ENCODE results near the gene PCDHB14.
"Not testable (repeated sequence)": the region's sequence is repeated elsewhere in the genome, so short reads cannot be mapped to it uniquely, and the experiment has no call there.

Gene PCDHB14

DNA sequence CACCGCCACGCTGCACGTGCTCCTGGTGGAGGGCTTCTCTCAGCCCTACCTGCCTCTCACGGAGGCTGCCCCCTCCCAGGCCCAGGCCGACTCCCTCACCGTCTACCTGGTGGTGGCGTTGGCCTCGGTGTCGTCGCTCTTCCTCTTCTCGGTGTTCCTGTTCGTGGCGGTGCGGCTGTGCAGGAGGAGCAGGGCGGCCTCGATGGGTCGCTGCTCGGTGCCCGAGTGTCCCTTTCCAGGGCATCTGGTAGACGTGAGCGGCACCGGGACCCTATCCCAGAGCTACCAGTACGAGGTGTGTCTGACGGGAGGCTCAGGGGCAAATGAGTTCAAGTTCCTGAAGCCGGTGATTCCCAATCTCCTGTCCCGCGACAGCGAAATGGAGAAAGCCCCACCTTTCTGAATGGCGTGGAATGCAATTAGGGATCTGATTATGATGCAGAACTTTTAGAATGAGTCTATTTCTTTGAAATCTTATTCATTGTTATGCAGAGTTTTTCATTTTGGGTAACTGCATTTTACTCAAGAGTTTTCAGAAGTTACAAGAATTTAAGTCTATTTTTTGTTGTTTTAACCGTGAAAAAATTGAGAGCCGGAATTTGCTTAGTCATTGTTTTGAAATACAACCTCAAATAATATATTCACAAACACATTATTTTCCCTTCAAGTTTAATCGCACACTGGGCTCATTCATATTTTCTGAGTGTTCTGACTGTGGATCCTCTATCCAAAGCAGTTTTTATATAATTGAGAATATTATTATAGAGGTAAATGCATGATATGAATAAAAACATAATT, 13.6 kb downstream of the PCDHB14 start:
- CTCF ChIA-PET, result interaction anchor here (0.6 kb wide), 1 partner anchor 245 kb away, joined by 4 read pairs; no protein-coding TSS in a partner anchor

DNA sequence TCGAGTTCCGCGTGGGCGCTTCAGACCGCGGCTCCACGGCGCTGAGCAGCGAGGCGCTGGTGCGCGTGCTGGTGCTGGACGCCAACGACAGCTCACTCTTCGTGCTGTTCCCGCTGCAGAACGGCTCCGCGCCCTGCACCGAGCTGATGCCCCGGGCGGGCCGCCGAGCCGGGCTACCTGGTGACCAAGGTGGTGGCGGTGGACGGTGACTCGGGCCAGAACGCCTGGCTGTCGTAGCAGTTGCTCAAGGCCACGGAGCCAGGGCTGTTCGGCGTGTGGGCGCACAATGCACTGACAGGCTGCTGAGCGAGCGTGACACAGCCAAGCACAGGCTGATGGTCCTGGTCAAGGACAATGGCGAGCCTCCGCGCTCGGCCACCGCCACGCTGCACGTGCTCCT, 18.4 kb downstream of the PCDHB14 start:
- CTCF ChIA-PET, result no interaction called here
- DNase-seq (ENCODE audit: low spot score), result no peak
- POLR2A ChIA-PET (ENCODE audit: low non-redundant PET), result no interaction called here
- no peak overlapping the region for H3K27ac ChIP-seq
- TF ChIP-seq, protein P1, sequence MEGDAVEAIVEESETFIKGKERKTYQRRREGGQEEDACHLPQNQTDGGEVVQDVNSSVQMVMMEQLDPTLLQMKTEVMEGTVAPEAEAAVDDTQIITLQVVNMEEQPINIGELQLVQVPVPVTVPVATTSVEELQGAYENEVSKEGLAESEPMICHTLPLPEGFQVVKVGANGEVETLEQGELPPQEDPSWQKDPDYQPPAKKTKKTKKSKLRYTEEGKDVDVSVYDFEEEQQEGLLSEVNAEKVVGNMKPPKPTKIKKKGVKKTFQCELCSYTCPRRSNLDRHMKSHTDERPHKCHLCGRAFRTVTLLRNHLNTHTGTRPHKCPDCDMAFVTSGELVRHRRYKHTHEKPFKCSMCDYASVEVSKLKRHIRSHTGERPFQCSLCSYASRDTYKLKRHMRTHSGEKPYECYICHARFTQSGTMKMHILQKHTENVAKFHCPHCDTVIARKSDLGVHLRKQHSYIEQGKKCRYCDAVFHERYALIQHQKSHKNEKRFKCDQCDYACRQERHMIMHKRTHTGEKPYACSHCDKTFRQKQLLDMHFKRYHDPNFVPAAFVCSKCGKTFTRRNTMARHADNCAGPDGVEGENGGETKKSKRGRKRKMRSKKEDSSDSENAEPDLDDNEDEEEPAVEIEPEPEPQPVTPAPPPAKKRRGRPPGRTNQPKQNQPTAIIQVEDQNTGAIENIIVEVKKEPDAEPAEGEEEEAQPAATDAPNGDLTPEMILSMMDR (conservative IDR thresholded peaks at IDR 0.05; ENCODE audit: low read depth), result no peak

More for the DNA sequence above, 13.6 kb downstream of the PCDHB14 start:
- H3K27ac ChIP-seq, result no peak overlapping the region
- no peak for DNase-seq (ENCODE audit: low spot score)
- POLR2A ChIA-PET (ENCODE audit: low non-redundant PET), result no interaction called here
- TF ChIP-seq, protein P1 (conservative IDR thresholded peaks at IDR 0.05; ENCODE audit: low read depth), result no peak

DNA sequence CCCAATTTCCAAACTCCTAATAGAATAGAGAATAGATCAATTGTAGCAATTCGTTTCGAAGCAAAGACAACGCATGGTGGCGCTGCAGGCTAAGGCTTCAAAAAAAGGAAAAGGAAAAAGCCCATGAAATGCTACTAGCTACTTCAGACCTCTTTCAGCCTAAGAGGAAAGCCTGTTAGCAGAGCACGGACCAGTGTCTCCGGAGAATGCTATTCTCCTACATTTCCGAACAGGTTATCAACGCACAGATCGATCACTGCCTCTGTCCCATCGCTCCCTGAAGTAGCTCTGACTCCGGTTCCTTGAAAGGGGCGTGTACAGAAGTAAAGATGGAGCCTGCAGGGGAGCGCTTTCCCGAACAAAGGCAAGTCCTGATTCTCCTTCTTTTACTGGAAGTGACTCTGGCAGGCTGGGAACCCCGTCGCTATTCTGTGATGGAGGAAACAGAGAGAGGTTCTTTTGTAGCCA, 22.1 kb downstream of the PCDHB14 start, which contains the start of gene PCDHB15:
PCDHB15 (plus strand) TSS at position 146 of the 468 bp plus-strand sequence; CDS start at position 330, 184 bp downstream.
- H3K27ac ChIP-seq, result no peak within 1 kb of the TSS
- CTCF ChIA-PET, result interaction anchor here (1.0 kb wide), 1 partner anchor 75 kb away, joined by 3 read pairs; the partner anchor contains the start of gene TAF7
- TF ChIP-seq, protein P1 (conservative IDR thresholded peaks at IDR 0.05; ENCODE audit: low read depth), result no peak
- no peak for DNase-seq (ENCODE audit: low spot score)
- POLR2A ChIA-PET (ENCODE audit: low non-redundant PET), result no interaction called here

DNA sequence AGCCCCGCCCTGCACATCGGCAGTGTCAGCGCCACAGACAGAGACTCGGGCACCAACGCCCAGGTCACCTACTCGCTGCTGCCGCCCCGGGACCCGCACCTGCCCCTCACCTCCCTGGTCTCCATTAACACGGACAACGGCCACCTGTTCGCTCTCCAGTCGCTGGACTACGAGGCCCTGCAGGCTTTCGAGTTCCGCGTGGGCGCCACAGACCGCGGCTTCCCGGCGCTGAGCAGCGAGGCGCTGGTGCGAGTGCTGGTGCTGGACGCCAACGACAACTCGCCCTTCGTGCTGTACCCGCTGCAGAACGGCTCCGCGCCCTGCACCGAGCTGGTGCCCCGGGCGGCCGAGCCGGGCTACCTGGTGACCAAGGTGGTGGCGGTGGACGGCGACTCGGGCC, 23.8 kb downstream of the PCDHB14 start:
- DNase-seq (ENCODE audit: low spot score); H3K27ac ChIP-seq; CTCF ChIA-PET; POLR2A ChIA-PET (ENCODE audit: low non-redundant PET): not testable (repeated sequence)

DNA sequence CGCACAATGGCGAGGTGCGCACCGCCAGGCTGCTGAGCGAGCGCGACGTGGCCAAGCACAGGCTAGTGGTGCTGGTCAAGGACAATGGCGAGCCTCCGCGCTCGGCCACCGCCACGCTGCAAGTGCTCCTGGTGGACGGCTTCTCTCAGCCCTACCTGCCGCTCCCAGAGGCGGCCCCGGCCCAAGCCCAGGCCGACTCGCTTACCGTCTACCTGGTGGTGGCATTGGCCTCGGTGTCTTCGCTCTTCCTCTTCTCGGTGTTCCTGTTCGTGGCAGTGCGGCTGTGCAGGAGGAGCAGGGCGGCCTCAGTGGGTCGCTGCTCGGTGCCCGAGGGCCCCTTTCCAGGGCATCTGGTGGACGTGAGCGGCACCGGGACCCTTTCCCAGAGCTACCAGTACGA, 24.3 kb downstream of the PCDHB14 start:
- DNase-seq (ENCODE audit: low spot score); POLR2A ChIA-PET (ENCODE audit: low non-redundant PET); CTCF ChIA-PET; H3K27ac ChIP-seq: not testable (repeated sequence)

DNA sequence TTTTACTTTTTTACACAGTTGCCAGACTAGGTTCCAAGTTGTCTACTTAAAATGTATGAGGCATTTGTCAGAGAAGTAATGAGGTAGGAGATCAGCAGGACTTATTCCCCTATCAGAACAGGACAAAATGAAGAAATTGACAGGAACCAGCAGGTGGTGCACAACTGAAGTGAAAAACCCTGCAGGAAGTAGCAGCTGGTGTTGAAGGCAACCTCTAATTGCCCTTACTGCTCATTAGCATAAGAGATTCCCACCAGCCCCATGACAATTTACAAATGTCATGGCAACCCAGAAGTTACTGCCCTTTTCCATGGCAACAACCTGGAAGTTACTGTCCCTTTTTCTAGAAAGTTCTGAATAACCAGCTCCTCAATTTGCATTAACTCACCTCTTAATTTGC, 27.4 kb downstream of the PCDHB14 start:
- H3K27ac ChIP-seq, result no peak overlapping the region
- no peak for DNase-seq (ENCODE audit: low spot score)
- TF ChIP-seq, protein P1 (conservative IDR thresholded peaks at IDR 0.05; ENCODE audit: low read depth), result no peak
- ChIA-PET POLR2A (ENCODE audit: low non-redundant PET) (no interaction called here), CTCF (interaction anchor here (0.6 kb wide), 1 partner anchor 12 kb away, joined by 11 read pairs; no protein-coding TSS in a partner anchor)

DNA sequence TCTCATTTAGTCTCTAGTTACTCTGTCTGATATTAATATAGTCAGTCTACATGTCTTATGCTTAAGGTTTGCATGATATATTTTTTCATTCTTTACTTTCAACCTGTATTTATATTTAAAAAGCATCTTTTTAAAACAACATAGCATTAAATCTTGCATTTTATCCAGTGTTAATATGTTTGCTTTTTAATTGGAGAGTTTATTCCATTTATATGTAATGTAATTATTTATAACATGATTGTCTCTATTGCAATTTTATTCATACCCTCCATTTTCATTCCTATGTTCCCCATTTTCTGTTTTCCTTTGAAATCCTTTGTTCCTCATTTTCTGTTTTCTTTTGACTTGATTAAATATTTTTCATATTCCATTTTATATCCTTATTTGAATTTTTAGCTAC, 35.3 kb downstream of the PCDHB14 start:
- ChIA-PET CTCF (interaction anchor here (0.5 to 0.6 kb wide), 2 partner anchors 14 to 57 kb away, joined by 3 read pairs; no protein-coding TSS in a partner anchor), POLR2A (ENCODE audit: low non-redundant PET) (no interaction called here)
- no peak for DNase-seq (ENCODE audit: low spot score)
- no peak overlapping the region for H3K27ac ChIP-seq
- TF ChIP-seq, protein P1 (conservative IDR thresholded peaks at IDR 0.05; ENCODE audit: low read depth), result 0 out of 2 replicates have a peak, but pooled peaks have one; percentile 12

All from RWPE1 (cell line).